Tibial nerve (tissue), 3 donors: ENCODE results near the gene TTLL1.

Experiments
- POLR2A ChIP-seq, 2 donors: fragments of 450-650 bp; IDR thresholded peaks; one replicate each; pipeline ENCODE4 v1.6.1; 2017; ENCODE audit warnings: antibody characterized with exemption in 2 of 2, mild to moderate bottlenecking in 2 of 2, moderate library complexity in 2 of 2
- TF ChIP-seq, protein P1 (sequence below), 5 experiments: fragments of 200-600 bp in 3 of 5; fragments of 450-650 bp in 2 of 5; sonication (generic) in 3 of 5; IDR thresholded peaks; one replicate each; pipeline ENCODE4 v1.5.1; 2016 to 2019; ENCODE audit warnings: antibody characterized with exemption in 5 of 5, mild to moderate bottlenecking in 3 of 5, moderate library complexity in 2 of 5

DNA sequence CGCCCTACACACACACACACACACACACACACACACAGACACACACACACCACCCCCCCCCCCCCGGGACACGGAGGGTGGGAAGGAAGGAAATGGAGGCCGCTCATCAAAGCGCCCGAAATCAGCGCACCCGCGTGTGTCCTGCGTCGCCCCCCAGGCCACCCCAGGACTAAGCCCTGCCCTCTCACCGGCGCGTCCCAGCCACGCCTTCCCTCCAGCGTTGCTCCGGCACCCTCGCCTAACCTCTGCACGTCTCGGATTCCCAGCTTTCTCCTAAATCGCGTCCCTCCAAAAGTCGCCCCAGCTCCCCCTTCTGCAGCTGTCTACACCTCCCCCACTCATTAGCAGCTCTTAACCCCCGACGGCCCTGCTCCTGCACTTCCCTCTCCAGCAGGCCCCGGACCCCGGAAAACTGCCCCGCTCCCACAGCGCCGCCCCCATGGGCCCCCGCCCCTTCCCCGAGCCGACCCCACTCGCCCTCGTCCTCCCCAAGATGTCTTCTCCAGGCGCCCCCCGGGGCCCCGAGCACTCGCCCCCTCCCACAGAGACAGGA is 74.8 kb downstream of the TTLL1 start:
- TF ChIP-seq, protein P1, sequence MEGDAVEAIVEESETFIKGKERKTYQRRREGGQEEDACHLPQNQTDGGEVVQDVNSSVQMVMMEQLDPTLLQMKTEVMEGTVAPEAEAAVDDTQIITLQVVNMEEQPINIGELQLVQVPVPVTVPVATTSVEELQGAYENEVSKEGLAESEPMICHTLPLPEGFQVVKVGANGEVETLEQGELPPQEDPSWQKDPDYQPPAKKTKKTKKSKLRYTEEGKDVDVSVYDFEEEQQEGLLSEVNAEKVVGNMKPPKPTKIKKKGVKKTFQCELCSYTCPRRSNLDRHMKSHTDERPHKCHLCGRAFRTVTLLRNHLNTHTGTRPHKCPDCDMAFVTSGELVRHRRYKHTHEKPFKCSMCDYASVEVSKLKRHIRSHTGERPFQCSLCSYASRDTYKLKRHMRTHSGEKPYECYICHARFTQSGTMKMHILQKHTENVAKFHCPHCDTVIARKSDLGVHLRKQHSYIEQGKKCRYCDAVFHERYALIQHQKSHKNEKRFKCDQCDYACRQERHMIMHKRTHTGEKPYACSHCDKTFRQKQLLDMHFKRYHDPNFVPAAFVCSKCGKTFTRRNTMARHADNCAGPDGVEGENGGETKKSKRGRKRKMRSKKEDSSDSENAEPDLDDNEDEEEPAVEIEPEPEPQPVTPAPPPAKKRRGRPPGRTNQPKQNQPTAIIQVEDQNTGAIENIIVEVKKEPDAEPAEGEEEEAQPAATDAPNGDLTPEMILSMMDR (IDR thresholded peaks at IDR 0.05), result no peak
- no peak for TF ChIP-seq POLR2A (IDR thresholded peaks at IDR 0.05)
